Mesenteric fat pad (tissue), 1 donor: ENCODE data around the gene LRCH1. TPM values are rescaled to one million over a fixed set of nuclear protein-coding genes. Genes with fewer than 3 reads are reported as not detected.

ENCODE experiments used
- DNase-seq: peaks from one replicate; pipeline ENCODE4 v3.0.0-alpha.2; 2020; ENCODE audit warnings: low spot score
- total RNA-seq: library from RNA; stranded (reverse); fragmentation: NEBNext Ultra II Directional; extraction: Animal tissue kit (Norgen Biotek cat#: 25700); gene quantifications from one replicate; pipeline ENCODE4 v1.2.1, GENCODE V29; 2021
- donor health status: DM: yes; HTN: yes; CAD: no.

Gene LRCH1
- total RNA-seq, 1 donor from 2014 or later = 21.0 TPM

- DNase-seq = no peak
These were observed 39.4 kb downstream of the LRCH1 start for GRCh38 chr13:46592385-46592784.

- no peak for DNase-seq
These were observed 40.4 kb downstream of the LRCH1 start for GRCh38 chr13:46593398-46593797.

- DNase-seq = no peak
These were observed 41.6 kb downstream of the LRCH1 start for GRCh38 chr13:46594374-46595078.

GRCh38 chr13:46595136-46595884 is 42.3 kb downstream of the LRCH1 start:
- no peak for DNase-seq

- no peak for DNase-seq
These were observed 42.9 kb downstream of the LRCH1 start for GRCh38 chr13:46595885-46596275.

GRCh38 chr13:46596466-46596865 is 43.5 kb downstream of the LRCH1 start:
- DNase-seq = no peak

- DNase-seq = no peak
These were observed 45.3 kb downstream of the LRCH1 start for GRCh38 chr13:46598140-46598819.

- DNase-seq = no peak
These were observed 45.8 kb downstream of the LRCH1 start for GRCh38 chr13:46598820-46599180.

- no peak for DNase-seq
These were observed 48.0 kb downstream of the LRCH1 start for GRCh38 chr13:46600943-46601311.

- no peak for DNase-seq
These were observed 49.6 kb downstream of the LRCH1 start for GRCh38 chr13:46602531-46602930.

GRCh38 chr13:46603165-46603603 is 50.2 kb downstream of the LRCH1 start:
- DNase-seq = no peak

- no peak for DNase-seq
These were observed 51.4 kb downstream of the LRCH1 start for GRCh38 chr13:46604226-46604990.

- DNase-seq = no peak
These were observed 52.3 kb downstream of the LRCH1 start for GRCh38 chr13:46605076-46605824.

GRCh38 chr13:46605825-46606554 is 53.0 kb downstream of the LRCH1 start:
- no peak for DNase-seq

GRCh38 chr13:46606970-46607369 is 54.0 kb downstream of the LRCH1 start:
- DNase-seq = no peak

- no peak for DNase-seq
These were observed 55.0 kb downstream of the LRCH1 start for GRCh38 chr13:46607768-46608564.

GRCh38 chr13:46609052-46609451 is 56.1 kb downstream of the LRCH1 start:
- DNase-seq = no peak

GRCh38 chr13:46609726-46610125 is 56.8 kb downstream of the LRCH1 start:
- no peak for DNase-seq

- no peak for DNase-seq
These were observed 59.3 kb downstream of the LRCH1 start for GRCh38 chr13:46612267-46612666.
